SU-DHL-6 (cell line): ENCODE data around the gene KLHL22.

ENCODE experiments used
- H2AFZ ChIP-seq: fragments of 200-600 bp; sonication (generic); 2 replicates; pipeline ENCODE4 v1.6.1; 2014; ENCODE audit warnings: low read depth, mild to moderate bottlenecking, moderate library complexity, mixed read lengths, antibody characterized with exemption, low read length; ENCODE audit not compliant: severe bottlenecking
- H3F3A ChIP-seq: fragments of 200-600 bp; shearing (Covaris generic); 2 replicates; pipeline ENCODE4 v1.6.0; 2016; ENCODE audit warnings: antibody characterized with exemption, mild to moderate bottlenecking; ENCODE audit not compliant: insufficient read depth
- H3K27ac ChIP-seq: fragments of 200-600 bp; sonication (generic); 2 replicates; pipeline ENCODE4 v1.5.1; 2016; ENCODE audit warnings: low read depth, mild to moderate bottlenecking, low read length, moderate library complexity, mixed read lengths
- H3K27me3 ChIP-seq: fragments of 200-600 bp; sonication (generic), shearing (Covaris generic); 2 replicates; pipeline ENCODE4 v1.6.0; 2014; ENCODE audit warnings: mild to moderate bottlenecking, low read length
- H3K36me3 ChIP-seq: fragments of 200-600 bp; sonication (generic); 2 replicates; pipeline ENCODE4 v1.6.1; 2014; ENCODE audit warnings: mild to moderate bottlenecking, low read length, mixed read lengths
- H3K4me2 ChIP-seq: fragments of 300-600, 200-600 bp; shearing (Covaris generic), sonication (generic); 2 replicates; pipeline ENCODE4 v1.6.0; 2014; ENCODE audit warnings: low read length, low read depth, mild to moderate bottlenecking; ENCODE audit not compliant: poor library complexity, severe bottlenecking
- H3K4me3 ChIP-seq: fragments of 200-600 bp; sonication (generic); 2 replicates; pipeline ENCODE4 v1.5.1; 2014; ENCODE audit warnings: antibody characterized with exemption, low read length, mild to moderate bottlenecking, mixed read lengths; ENCODE audit not compliant: insufficient read depth, poor library complexity, severe bottlenecking
- H3K79me2 ChIP-seq: fragments of 200-600 bp; sonication (generic); 2 replicates; pipeline ENCODE4 v1.6.1; 2014; ENCODE audit warnings: mild to moderate bottlenecking, low read length, moderate library complexity; ENCODE audit not compliant: insufficient read depth
- H3K9ac ChIP-seq: fragments of 200-600 bp; sonication (generic); 2 replicates; pipeline ENCODE4 v1.7.0; 2014; ENCODE audit warnings: mild to moderate bottlenecking, low read length
- H3K9me2 ChIP-seq: fragments of 200-600 bp; sonication (generic); replicated peaks from 2 replicates; pipeline ENCODE4 v1.6.1; 2014; ENCODE audit warnings: low read length; ENCODE audit not compliant: insufficient read depth
- H3K9me3 ChIP-seq: fragments of 200-600 bp; sonication (generic); 2 replicates; pipeline ENCODE4 v1.6.1; 2014; ENCODE audit warnings: low read length, mixed read lengths; ENCODE audit not compliant: insufficient read depth
- H4K20me1 ChIP-seq: fragments of 200-600 bp; sonication (generic); 2 replicates; pipeline ENCODE4 v1.6.1; 2014; ENCODE audit warnings: low read depth, mild to moderate bottlenecking, antibody characterized with exemption, low read length, moderate library complexity, mixed read lengths
- EZH2phosphoT487 ChIP-seq: fragments of 200-600 bp; sonication (generic), shearing (Covaris generic); conservative IDR thresholded peaks from 2 replicates; pipeline ENCODE4 v1.6.1; 2018; ENCODE audit warnings: mild to moderate bottlenecking, antibody characterized with exemption, low read length, moderate library complexity, mixed read lengths
- TF ChIP-seq, protein P1 (sequence below): fragments of 200-600 bp; sonication (generic); IDR thresholded peaks from one replicate; pipeline ENCODE4 v1.5.1; 2017; ENCODE audit warnings: antibody characterized with exemption, mild to moderate bottlenecking, low read length, moderate library complexity; ENCODE audit not compliant: insufficient read depth, poor library complexity, severe bottlenecking

Gene KLHL22

DNA sequence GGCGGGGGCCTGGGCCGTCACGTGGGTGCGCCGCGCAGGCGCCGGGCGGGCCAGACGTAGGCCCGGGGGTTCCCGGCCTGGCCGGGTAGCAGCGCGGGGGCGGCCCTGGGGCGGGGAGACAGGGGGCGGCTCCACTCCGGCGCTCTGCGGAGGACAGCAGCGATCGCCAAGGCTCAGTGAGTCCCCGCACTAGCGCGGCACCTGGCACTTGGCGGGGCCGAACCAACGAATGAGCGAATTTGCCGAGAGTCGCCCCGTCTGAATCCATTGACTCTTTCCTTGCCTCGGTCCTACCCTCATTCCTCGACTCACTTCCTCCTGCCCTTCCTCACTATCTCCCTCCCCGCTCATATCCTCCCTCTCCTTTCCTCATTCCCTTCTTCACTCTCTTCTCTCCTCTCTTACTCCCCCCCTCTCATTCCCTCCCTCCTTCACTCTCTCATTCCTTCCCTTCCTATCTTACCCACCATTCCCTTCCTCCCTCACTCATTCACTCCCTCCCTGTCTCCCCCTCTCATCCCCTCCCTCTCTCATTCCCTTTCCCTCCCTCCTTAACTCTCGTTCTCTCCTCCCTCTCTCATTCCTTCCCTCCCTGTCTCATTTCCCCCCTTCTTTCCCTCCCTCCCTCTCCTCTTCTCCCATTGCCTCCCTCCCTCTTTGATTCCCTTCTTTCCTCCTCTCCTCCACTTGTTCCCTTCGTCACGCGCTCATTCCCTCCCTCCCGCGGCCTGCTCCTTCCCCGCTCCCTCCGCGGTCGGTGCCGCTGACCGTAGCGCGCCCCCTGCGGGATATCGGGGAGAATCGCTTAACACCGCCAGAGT is 476 bp upstream of the KLHL22 start:
- peak overlapping the region; percentile 90 for H3K4me2 ChIP-seq
- no peaks in the 10 kb centered on the region for H3K27me3 ChIP-seq
- H3K9me2 ChIP-seq, result no peaks in the 10 kb centered on the region
- no peak for TF ChIP-seq EZH2phosphoT487
- TF ChIP-seq, protein P1, sequence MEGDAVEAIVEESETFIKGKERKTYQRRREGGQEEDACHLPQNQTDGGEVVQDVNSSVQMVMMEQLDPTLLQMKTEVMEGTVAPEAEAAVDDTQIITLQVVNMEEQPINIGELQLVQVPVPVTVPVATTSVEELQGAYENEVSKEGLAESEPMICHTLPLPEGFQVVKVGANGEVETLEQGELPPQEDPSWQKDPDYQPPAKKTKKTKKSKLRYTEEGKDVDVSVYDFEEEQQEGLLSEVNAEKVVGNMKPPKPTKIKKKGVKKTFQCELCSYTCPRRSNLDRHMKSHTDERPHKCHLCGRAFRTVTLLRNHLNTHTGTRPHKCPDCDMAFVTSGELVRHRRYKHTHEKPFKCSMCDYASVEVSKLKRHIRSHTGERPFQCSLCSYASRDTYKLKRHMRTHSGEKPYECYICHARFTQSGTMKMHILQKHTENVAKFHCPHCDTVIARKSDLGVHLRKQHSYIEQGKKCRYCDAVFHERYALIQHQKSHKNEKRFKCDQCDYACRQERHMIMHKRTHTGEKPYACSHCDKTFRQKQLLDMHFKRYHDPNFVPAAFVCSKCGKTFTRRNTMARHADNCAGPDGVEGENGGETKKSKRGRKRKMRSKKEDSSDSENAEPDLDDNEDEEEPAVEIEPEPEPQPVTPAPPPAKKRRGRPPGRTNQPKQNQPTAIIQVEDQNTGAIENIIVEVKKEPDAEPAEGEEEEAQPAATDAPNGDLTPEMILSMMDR, result peak; percentile 74
- H3K79me2 ChIP-seq, result no peaks in the 10 kb centered on the region; the same call in 1 of the 2 replicates
- H3K9me3 ChIP-seq, result no peaks in the 10 kb centered on the region
- peak overlapping the region; percentile 70 for H3K9ac ChIP-seq
- H3K4me3 ChIP-seq, result peak overlapping the region; percentile 57
- no peaks in the 10 kb centered on the region for H4K20me1 ChIP-seq
- no peaks in the 10 kb centered on the region for H3F3A ChIP-seq
- no peaks in the 10 kb centered on the region for H3K36me3 ChIP-seq
- H2AFZ ChIP-seq, result peak overlapping the region; percentile 48
- peak overlapping the region; percentile 44; the same call in 1 of the 2 replicates for H3K27ac ChIP-seq

- Histone ChIP-seq H3K27ac (no peak overlapping the region), H4K20me1 (no peaks in the 10 kb centered on the region), H3K27me3 (no peaks in the 10 kb centered on the region), H2AFZ (no peak overlapping the region), H3K36me3 (no peaks in the 10 kb centered on the region), H3K79me2 (no peaks in the 10 kb centered on the region; the same call in 1 of the 2 replicates), H3K9me3 (no peaks in the 10 kb centered on the region), H3K9ac (no peak overlapping the region), H3F3A (no peaks in the 10 kb centered on the region), H3K4me3 (no peak overlapping the region), H3K9me2 (no peaks in the 10 kb centered on the region), H3K4me2 (no peak overlapping the region)
- TF ChIP-seq, protein P1, result no peak
- TF ChIP-seq EZH2phosphoT487, result no peak
Observed at GRCh38 chr22:20491346-20491745, 4.2 kb downstream of the KLHL22 start.

DNA sequence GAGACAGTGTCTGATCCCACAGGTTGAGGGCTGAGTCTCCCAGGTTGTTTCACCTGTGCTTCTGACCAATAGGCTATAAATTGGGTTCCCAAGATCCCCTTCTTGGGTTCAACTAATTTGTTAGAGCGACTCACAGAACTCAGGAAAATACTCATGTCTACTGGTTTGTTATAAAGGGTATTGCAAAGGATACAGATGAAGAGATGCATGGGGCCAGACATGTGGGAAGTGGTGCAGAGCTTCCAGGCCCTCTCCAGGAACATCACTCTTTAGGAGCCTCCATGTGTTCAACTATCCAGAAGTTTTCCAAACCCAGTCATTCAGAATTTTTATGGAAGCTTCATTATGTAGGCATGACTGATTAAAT is 4.7 kb downstream of the KLHL22 start:
- H3K79me2 ChIP-seq, result no peaks in the 10 kb centered on the region; the same call in 1 of the 2 replicates
- H3K4me2 ChIP-seq, result no peak overlapping the region
- H3K9ac ChIP-seq, result no peak overlapping the region
- no peaks in the 10 kb centered on the region for H3K36me3 ChIP-seq
- H4K20me1 ChIP-seq, result no peaks in the 10 kb centered on the region
- H2AFZ ChIP-seq, result no peak overlapping the region
- H3K4me3 ChIP-seq, result no peak overlapping the region
- H3K9me2 ChIP-seq, result no peaks in the 10 kb centered on the region
- H3K27ac ChIP-seq, result no peak overlapping the region
- no peaks in the 10 kb centered on the region for H3F3A ChIP-seq
- H3K9me3 ChIP-seq, result no peaks in the 10 kb centered on the region
- no peak for TF ChIP-seq EZH2phosphoT487
- TF ChIP-seq, protein P1, result no peak
- H3K27me3 ChIP-seq, result no peaks in the 10 kb centered on the region
